Central memory CD4-positive, alpha-beta T cell (primary cell): ENCODE data around the gene DCLK3.

Experiments used
- DNase-seq: peaks from one replicate; pipeline ENCODE4 v3.0.0; 2022
- total RNA-seq, 3 experiments: gene quantifications; one replicate each; lab custom pipeline; 2026; lab: John Stamatoyannopoulos, UW

The DCLK3 gene, protein sequence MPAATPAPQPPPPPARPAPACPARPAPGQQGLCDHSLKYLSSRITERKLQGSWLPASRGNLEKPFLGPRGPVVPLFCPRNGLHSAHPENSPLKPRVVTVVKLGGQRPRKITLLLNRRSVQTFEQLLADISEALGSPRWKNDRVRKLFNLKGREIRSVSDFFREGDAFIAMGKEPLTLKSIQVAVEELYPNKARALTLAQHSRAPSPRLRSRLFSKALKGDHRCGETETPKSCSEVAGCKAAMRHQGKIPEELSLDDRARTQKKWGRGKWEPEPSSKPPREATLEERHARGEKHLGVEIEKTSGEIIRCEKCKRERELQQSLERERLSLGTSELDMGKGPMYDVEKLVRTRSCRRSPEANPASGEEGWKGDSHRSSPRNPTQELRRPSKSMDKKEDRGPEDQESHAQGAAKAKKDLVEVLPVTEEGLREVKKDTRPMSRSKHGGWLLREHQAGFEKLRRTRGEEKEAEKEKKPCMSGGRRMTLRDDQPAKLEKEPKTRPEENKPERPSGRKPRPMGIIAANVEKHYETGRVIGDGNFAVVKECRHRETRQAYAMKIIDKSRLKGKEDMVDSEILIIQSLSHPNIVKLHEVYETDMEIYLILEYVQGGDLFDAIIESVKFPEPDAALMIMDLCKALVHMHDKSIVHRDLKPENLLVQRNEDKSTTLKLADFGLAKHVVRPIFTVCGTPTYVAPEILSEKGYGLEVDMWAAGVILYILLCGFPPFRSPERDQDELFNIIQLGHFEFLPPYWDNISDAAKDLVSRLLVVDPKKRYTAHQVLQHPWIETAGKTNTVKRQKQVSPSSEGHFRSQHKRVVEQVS
- total RNA-seq: 0 to 0.07 (median 0) reads per million in 3 experiments

DNA sequence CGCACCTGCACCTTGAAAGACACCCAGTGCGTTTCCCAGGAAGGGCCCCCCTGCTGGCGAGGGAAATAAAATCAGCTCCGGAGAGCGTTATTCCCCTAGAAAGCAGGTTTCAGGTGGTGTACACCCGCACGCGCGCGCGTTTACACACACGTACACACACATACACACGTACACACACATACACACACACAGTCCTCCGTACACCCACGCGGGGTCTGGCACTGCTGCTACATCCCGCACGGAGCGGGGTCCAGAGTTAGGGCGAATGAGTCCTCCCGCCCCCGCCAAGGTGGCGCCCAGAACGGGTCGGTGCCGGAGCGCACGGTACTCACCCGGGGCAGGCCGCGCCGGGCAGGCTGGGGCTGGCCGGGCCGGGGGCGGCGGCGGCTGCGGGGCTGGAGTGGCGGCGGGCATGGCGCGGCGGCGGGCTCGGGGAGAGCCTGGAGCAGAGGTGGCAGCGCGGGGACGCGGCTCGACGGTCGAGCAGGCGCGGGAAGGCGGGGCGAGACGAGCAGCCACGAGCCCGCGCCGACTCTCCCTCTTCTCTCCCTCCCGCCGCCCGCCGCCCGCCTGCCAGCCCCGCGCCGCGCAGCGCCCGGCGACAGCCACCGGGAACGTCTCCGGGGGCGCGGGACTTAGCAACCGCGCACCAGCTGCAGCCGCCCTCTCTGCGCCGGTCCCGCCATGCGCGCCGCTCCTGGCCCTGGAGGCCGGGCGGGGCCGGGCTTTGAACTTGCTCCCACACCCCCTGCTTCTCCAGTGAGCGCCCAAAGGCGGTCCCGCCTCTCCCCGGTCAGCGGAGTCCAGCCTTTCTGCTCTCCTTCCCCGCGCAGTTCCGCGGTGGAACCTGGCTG is at the start of gene DCLK3:
TSS of gene DCLK3 (minus strand) at position 704 of the 854 bp plus-strand sequence. CDS start at position 414, 290 bp downstream.
- DNase-seq: no peak

- no peak for DNase-seq
These were observed 49.0 kb upstream of the DCLK3 start for GRCh38 chr3:36813305-36813704.

GRCh38 chr3:36812240-36812639 is 47.9 kb upstream of the DCLK3 start:
- DNase-seq: no peak

DNA sequence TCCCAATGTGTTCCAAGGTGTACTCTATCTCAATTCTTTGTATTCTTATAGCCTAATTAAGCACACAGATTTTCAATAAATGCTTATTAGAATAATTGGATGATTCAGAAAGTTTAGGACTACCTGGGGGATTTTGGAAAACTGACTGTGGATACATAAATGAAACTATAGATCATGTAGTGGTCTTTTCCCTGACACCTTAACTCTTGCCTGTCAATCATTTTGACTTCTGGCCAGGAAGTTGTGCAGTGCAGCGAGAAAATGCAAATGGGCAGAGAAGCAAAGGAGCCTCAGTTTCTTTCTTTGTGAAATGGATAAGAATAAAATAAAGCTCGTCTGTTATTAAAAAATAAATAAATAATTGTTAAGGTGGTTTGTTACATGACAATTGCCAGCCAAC is 47.4 kb upstream of the DCLK3 start:
- no peak for DNase-seq

DNA sequence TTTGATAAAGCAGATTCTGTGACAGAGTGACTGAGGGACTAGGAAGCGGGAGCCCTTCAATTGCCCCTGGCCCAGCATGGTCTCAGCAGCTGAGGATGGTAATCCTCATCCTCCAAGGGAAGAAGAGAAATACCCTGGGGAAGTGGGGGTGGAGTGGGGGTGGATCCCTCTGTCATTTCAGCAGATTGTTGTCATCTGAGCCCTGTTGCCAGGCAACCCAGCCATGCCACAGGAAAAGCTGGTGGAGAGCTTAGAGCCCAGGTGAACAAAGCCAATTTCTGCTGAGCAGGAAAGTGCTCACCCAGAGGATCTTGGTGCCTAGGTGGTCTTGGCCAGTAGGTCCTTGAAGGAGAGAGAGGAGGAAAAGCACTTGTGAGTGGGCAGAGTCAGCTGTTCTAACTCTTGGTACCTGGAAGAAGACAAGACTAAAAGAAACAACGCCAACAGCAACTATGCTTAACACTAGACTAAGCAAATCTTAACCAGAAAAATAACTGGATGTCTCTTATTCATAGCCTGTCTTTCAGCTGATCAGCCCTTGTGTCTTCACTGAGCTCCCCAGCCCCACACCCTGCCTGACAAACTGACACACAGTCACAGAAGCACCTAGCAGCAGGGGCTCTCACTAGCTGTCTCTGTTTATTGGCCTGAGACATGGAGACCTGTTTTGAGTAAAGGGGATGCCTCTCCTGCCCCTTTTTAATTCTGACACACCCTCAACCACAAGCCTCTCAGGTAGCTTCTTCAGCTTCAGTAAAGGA is 40.1 kb upstream of the DCLK3 start:
- no peak for DNase-seq

DNA sequence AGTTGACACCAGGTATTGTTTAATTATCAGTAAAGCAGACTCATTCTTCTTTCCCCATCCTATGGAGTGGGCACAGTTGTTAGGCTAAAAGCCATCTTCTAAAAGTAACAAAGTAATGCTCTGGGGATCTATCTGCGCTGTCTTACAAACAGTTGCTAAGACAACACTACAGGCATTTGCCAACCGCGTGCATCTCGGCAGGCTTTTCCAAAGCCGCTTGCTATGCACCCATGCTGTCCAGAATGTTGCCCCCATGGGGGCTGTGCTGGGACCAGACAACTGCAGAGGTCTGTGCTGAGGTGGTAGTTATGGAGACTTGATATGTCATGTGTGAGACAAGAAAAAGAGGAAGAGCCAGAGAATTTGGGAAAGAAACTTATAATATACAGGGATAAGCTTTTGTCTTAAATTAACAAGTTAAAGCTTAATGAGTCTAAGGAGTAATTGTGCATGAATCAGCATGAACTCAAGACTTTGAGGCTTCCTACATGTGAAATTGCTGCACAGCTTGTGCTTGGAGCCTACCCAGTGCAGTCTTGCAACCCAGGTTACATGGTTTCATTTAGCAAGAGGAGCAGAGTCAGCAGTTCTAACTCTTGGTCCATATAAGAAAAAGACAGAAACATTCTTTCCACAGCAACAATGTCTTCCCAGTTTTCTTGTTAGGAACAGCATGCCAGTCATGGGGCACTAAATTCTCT is 38.9 kb upstream of the DCLK3 start:
- DNase-seq: no peak

GRCh38 chr3:36800533-36801116 is 36.3 kb upstream of the DCLK3 start:
- no peak for DNase-seq

GRCh38 chr3:36796881-36797280 is 32.5 kb upstream of the DCLK3 start:
- DNase-seq: no peak

GRCh38 chr3:36796161-36796560 is 31.8 kb upstream of the DCLK3 start:
- no peak for DNase-seq

- no peak for DNase-seq
These were observed 31.3 kb upstream of the DCLK3 start for GRCh38 chr3:36795622-36796021.

- DNase-seq: no peak
These were observed 28.0 kb upstream of the DCLK3 start for GRCh38 chr3:36792342-36792741.

- DNase-seq: no peak
These were observed 26.4 kb upstream of the DCLK3 start for GRCh38 chr3:36790765-36791164.

DNA sequence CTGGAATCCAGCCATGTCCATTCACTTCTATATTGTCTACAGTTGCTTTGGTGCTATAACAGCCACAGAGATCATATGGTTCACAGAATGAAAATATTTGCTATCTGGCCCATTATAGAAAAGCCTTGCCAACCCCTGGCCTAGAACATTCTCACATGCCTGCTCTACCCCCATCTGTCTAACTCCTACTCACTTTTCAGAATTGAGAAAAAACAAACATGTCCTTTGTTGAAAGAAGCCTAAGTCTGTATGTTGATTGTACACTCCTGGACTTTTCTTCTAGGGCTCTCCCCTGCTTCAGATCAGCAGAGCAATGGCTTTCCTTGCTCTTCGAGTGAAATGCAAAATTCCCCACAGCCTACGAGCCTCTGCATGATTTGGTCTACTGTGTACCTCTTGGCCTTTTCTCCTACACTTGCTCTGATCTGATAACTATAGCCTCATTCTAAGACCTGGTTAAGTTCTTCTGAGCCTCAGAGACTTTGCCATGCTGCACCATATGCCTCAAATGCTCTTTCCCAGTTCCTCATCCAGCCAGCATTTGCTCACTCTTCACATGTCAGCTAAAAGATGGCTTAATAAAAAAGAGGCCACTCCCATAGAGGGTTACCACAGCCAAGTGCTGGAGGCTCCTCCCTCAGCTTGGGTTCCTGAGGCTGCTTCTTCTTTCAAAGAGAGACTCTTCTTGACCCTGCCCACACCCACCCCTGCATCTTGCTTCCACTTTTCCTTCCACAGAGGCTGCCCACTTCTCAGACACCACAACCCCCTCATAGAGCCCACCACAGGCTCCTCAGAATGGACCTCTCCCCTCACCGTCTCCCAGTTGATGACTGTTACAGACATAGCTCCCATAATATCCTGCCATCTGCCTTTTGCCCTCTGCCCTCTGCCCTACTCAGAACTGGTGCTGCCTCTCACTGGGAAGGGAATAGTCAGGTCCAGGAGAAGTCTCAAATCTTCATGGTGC is 22.9 kb upstream of the DCLK3 start:
- DNase-seq: no peak

GRCh38 chr3:36784138-36784635 is 19.8 kb upstream of the DCLK3 start:
- DNase-seq: no peak

- no peak for DNase-seq
These were observed 13.3 kb upstream of the DCLK3 start for GRCh38 chr3:36777424-36778218.

DNA sequence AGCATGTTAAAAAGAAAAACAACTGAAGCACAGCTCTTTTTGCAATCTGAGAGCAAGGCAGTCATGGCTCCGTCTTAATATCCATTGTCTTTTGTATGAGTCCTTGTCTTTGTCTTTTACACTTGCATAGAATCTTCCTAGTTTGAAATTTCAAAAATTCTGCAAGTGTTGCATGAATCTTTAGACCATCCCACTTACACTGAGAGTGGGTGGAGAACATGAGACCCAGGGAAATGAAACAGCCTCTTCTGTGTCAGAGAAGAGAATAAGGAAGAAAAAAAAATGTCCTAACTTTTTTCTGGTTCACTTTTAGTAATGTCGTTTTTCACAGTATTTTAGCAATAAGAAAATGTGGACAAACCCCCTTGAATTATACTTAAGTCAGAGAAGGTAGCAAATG is 12.1 kb upstream of the DCLK3 start:
- DNase-seq: no peak

- no peak for DNase-seq
These were observed 9.7 kb upstream of the DCLK3 start for GRCh38 chr3:36774052-36774451.

DNA sequence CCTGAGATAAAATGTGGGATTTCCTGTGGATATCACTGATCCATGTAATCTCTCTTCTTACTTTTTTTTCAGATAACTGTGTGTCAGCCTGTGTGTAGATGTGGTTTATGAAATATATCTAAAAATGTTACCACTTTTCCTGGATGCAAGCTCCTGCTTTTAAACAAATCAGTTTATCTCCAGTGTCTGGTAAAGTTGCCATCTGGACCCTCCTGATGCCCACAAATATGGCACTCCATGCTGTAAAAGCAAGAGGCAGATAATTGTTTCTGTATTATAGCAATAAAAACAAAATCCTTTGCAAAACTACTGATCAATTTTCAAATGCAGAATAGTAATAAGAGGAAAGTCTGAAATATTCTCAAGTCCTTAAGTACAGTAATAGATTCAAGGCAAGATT is 7.6 kb upstream of the DCLK3 start:
- no peak for DNase-seq

DNA sequence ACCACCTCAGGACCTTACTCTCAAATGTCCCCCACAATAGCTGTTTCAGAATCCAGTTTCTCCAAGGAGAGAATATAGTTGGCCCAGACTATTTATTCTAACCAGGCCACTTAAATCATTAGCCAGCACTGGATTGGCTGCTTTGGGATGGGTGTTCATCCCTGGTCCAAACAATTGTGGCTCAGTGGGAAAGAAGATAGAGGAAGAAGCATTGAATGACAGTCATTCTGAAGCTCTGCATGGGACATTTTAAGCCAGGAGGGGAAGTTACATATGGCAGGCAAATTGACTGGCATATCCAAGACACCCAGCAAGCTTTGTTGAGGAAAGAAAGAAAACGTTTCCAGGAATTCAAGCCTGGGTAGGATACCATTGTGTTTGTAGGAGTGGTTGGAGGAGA is 5.6 kb upstream of the DCLK3 start:
- DNase-seq: no peak
